GM18502 (cell line): ENCODE data around the gene EPB41L4A.
A peak's percentile ranks its signal among the peaks of the same experiment; 100 is the strongest.

Experiments
- ATAC-seq: cut with Tn5 transposase; IDR thresholded peaks from one replicate; pipeline ENCODE4 v1.9.1; 2021; ENCODE audit warnings: mild to moderate bottlenecking; ENCODE audit not compliant: unreplicated experiment, poor library complexity

The EPB41L4A gene

DNA sequence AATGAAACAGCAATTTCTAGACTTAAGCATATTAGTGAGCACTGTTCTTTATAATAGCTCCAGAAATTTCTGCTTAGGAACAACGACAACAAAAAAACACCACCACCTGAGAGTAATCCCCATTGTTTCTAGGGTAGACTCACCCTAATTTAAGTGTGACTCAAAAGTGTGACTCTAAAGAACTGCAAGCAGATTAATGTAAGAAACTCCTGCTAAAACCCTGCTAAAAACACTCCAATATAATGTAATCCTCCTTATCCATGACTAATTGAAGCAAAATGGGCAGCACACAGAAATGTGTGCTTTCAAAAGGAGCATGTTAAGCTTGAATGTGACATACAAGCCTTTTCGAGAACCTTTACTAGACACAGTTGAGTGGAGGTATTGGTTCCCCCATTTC is 296.0 kb downstream of the EPB41L4A start:
- ATAC-seq, result no peak

DNA sequence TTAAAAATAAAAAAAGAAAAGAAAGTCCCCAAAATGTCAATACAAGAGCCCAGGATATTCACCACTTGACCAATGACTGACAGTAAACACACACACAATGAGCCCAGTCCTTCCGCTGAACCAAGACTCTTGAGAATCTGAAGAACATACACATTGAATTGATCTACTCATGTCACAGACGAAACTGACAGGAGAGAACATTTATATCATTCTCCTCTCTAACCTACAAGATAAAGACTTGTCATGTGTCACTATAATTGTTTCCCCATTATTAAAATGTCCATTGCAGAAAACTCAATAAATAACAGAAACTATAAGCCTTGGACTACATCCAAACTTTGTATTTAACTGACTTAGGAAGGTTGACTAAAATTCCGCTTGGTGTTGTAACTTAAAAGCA is 296.7 kb downstream of the EPB41L4A start:
- no peak for ATAC-seq

DNA sequence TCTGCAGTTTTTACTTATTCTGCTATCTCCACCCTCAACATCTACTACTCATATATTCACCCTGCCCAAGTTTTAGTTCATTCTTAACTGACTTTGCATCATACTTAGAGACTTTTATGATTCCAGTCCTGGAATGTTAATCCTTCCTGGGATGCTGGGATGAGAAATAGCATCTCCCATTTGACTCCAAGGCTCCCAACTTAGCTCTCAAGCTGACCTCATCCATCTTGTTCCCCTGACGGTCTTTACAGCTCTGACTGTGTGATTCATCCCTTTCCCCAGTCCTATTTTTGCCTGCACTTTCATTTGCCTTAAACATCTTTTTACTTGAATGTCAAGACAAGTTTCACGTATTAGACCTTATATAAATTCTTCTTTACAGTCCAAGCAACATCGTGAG is 297.8 kb downstream of the EPB41L4A start:
- no peak for ATAC-seq

DNA sequence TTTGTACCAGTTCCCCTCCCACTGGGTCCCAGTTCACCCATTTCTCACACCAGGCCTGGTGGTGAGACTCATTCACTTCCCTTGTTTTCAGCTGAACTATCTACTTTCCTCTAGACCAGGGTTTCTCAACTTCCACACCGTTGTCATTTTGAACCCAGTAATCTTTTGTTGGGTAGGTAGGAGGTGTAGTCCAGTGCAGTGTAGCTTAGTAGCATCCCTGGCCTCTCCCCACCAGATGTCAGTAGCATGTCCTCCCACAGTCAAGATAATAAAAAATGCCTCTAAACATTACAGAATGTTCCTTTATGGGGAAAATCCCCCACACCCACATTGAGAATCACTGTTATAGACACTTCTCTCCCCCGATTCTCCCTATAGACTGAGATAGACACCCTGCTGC is 299.1 kb downstream of the EPB41L4A start:
- peak; percentile 38 for ATAC-seq

DNA sequence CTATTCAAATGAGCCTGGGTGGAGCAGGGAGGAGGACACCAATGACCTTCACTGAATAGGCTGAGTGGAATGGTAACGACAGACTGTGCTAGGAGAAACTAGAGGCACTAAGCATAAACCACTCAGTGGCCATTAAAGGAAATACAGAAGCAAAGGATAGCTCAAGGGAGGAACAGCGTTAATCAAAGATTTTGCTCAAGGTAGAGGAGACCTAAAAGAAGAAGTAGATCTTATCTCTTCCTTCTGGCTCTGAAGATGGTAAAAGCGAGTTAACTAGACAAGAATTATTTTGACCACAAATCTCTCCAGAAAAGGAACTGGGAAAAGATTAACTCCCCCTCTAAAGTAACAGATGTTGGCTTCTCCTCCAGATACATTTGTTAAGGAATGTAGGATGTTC is 299.6 kb downstream of the EPB41L4A start:
- ATAC-seq, result peak; percentile 59

DNA sequence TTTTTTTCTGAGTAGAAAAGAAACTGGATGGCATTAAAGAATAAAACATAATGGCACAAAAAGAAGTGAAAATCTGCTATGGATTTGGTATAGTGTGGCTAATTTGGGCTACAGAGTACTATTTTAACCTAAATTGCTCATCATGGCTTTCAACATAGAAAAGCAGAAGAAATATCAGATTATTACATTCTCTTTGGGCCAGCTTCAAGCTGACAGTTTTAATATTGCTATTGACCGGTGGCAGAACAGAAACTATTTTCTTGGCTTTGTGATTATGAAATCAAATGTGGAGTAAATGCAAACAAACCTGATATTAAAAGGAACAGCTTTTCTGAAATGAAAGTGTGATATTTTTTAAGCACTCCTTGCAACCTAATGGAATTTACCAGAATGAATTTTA is 301.5 kb downstream of the EPB41L4A start:
- ATAC-seq, result no peak

DNA sequence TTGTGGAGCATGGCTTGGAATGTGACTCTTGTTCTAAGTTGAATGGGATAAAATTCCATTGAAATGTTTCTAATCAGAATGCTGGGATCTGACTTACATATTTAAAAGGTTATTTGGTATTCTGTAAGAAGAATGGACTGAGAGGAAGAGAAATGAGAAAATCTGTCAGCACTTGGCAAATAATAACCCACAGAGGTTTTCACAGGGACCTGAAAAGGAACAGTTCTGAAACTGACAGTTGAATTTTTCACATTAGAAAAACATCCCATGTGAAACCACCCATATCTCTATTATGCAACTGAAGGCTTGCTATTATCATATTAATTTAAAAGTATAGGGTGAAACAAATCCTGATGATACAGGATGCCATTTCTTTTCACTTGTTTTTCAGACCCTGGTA is 302.7 kb downstream of the EPB41L4A start:
- ATAC-seq, result peak; percentile 75

DNA sequence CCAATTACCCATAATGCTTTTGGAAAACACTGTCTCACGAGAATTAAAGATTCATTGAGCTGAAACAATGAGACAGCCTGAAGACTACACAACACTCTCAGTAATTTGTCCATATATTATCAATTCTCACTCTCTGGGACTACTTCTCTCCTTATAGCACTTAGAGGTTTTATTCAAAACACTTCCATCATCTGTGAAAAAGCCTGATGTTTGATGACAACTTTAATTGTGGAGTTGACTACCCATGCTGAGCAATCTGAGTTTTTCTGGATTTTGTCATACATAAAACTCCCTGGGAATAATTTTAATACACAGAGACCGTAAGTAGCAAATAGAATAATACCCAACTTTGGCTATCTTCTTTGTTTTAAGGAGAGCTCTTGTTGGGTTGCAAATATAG is 305.5 kb downstream of the EPB41L4A start:
- no peak for ATAC-seq
